Endothelial cell of coronary artery (primary cell): ENCODE data around the gene TMEM191C. TPM values are rescaled to one million over a fixed set of nuclear protein-coding genes. Genes with fewer than 3 reads are reported as not detected.

Experiments
- total RNA-seq: library from RNA; depleted of rRNA; stranded (reverse); fragments of >200 nt; gene quantifications from 2 replicates; pipeline ENCODE4 v1.2.3, GENCODE V29; 2014

TMEM191C gene
- 0.38 and 0.54 TPM in 2 replicates for total RNA-seq

GRCh38 chr22:21467337-21468193 lies at the start of gene TMEM191C:
TMEM191C (plus strand) TSS chr22:21467387; CDS start chr22:21467460, 73 bp downstream.

Other genes with a start within 250 kb of the TMEM191C start
- gene RIMBP3B, start 83.6 kb upstream of the TMEM191C start, total RNA-seq: under 0.01 TPM in 1 of 2 replicates, not detected in the other
- gene HIC2, start 50.0 kb upstream of the TMEM191C start, total RNA-seq: 2.6 and 2.7 TPM in 2 replicates
- gene RIMBP3C, start 84.1 kb downstream of the TMEM191C start, total RNA-seq: under 0.01 and 0.09 TPM in 2 replicates
- gene UBE2L3, start 100.3 kb downstream of the TMEM191C start, total RNA-seq: 28.7 and 33.7 TPM in 2 replicates
- 14.1 and 18.4 TPM in 2 replicates for gene YDJC, start 162.6 kb downstream of the TMEM191C start, total RNA-seq
- gene CCDC116, start 165.4 kb downstream of the TMEM191C start, total RNA-seq: 0.09 and 0.28 TPM in 2 replicates
- 34.9 and 52.6 TPM in 2 replicates for gene SDF2L1, start 174.9 kb downstream of the TMEM191C start, total RNA-seq
- gene PPIL2, start 198.6 kb downstream of the TMEM191C start, total RNA-seq: 17.5 and 18.8 TPM in 2 replicates